Dermis microvascular lymphatic vessel endothelial cell (primary cell): Measurements from ENCODE around the gene FAM200C. TPM values are rescaled to one million over a fixed set of nuclear protein-coding genes. Genes with fewer than 3 reads are reported as not detected.

Experiments used
- DNase-seq, 2 donors: peaks; one replicate each; pipeline versions ENCODE4 v3.0.0 to v3.0.0-alpha.2; 2010; ENCODE audit warnings: low read depth in 2 of 2
- total RNA-seq: library from RNA; depleted of rRNA; stranded (reverse); fragments of >200 nt; gene quantifications from 2 replicates; pipeline ENCODE4 v1.2.1, GENCODE V29; 2014

The FAM200C gene
- total RNA-seq, 1 donor from 2014 or later, result 3.1 TPM

GRCh38 chr5:160419458-160420330 is 19.8 kb upstream of the FAM200C start:
- no peak for DNase-seq

- peak; percentile 93 to 97 for DNase-seq
Observed at GRCh38 chr5:160418561-160419457, 19.0 kb upstream of the FAM200C start, which contains the start of gene SLU7. Gene SLU7 (minus strand): TSS chr5:160419081. CDS start chr5:160415294, 3,787 bp downstream.

GRCh38 chr5:160398806-160399205 is 1.0 kb downstream of the FAM200C start:
- no peak for DNase-seq

GRCh38 chr5:160397492-160397891 is 2.4 kb downstream of the FAM200C start:
- DNase-seq, result no peak

GRCh38 chr5:160395111-160395510 is 4.7 kb downstream of the FAM200C start:
- no peak for DNase-seq

- peak in 1 of 2 donors; percentile 41 for DNase-seq
Observed at GRCh38 chr5:160390787-160391696, 8.8 kb downstream of the FAM200C start.

GRCh38 chr5:160387445-160387844 is 12.4 kb downstream of the FAM200C start:
- DNase-seq, result no peak

- no peak for DNase-seq
Observed at GRCh38 chr5:160385496-160385895, 14.4 kb downstream of the FAM200C start.

GRCh38 chr5:160384681-160385080 is 15.2 kb downstream of the FAM200C start:
- no peak for DNase-seq

GRCh38 chr5:160382346-160382745 is 17.5 kb downstream of the FAM200C start:
- no peak for DNase-seq

- DNase-seq, result no peak
Observed at GRCh38 chr5:160380041-160380440, 19.8 kb downstream of the FAM200C start.

- no peak for DNase-seq
Observed at GRCh38 chr5:160379511-160379910, 20.3 kb downstream of the FAM200C start.

GRCh38 chr5:160378330-160378729 is 21.5 kb downstream of the FAM200C start:
- DNase-seq, result no peak

- no peak for DNase-seq
Observed at GRCh38 chr5:160377651-160378050, 22.2 kb downstream of the FAM200C start.

GRCh38 chr5:160376416-160376815 is 23.4 kb downstream of the FAM200C start:
- no peak for DNase-seq

- no peak for DNase-seq
Observed at GRCh38 chr5:160375701-160376100, 24.2 kb downstream of the FAM200C start.

GRCh38 chr5:160375166-160375565 is 24.7 kb downstream of the FAM200C start:
- no peak for DNase-seq

GRCh38 chr5:160371294-160371693 is 28.6 kb downstream of the FAM200C start:
- DNase-seq, result no peak

GRCh38 chr5:160370713-160371034 is 29.2 kb downstream of the FAM200C start:
- no peak for DNase-seq

- peak; percentile 14 to 36 for DNase-seq
Observed at GRCh38 chr5:160369990-160370712, 29.7 kb downstream of the FAM200C start, which contains the start of gene C1QTNF2. Gene C1QTNF2 (minus strand): TSS chr5:160370626. CDS start chr5:160355011, 15,615 bp downstream.
